DMS 273 (cell line): ENCODE data around the gene ATXN8OS.
"Not testable (repeated sequence)": the region's sequence is repeated elsewhere in the genome, so short reads cannot be mapped to it uniquely, and the experiment has no call there.

Experiments used
- DNase-seq: peaks from one replicate; lab custom pipeline; 2025; ENCODE audit not compliant: unreplicated experiment; lab: John Stamatoyannopoulos, UW

Gene ATXN8OS

DNA sequence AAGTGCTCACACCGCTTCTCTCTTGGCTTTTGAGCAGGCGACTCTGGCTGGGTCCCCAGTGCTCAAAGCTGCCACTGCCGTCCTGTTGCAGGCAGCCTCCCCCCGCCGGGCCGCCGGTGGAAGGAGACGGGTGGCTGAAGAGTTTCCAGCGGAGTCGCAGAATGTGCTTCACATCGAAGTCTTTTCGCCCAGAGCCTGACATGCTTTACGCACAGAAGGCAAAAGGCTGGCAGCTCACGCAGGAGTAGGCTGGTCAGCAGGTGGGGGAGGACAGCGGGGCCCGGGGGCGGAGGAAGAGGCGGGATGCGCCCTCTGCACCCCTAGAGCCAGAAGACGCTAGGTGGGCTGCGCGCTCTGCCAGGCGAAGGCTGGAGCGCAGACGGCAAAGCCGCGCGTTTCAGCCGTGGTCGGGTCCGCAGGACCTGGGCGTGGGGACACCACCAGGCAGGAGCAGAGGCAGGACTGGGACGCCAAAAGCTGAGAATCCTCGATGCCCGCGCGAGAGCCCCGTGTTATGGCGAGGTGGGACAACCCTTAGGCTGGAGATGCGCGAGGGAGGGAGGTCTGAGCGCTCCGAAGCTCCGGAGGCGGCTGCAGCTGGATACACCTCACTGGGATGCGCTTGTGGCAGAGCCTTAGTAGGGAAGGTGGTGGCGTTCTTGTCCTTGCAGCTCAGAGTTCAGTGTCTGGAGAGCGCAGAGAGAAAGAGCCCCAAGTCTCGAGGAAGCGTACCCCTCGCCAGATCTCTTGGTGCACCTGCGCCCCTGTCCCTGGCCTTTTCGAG, at the start of gene ATXN8OS:
ATXN8OS (plus strand) TSS at position 329 of the 784 bp plus-strand sequence.
- no peak for DNase-seq

GRCh38 chr13:70080012-70080411, 27.6 kb upstream of the ATXN8OS start:
- DNase-seq = peak; percentile 43

GRCh38 chr13:70087247-70087646, 20.4 kb upstream of the ATXN8OS start:
- DNase-seq = no peak

- no peak for DNase-seq
Observed at GRCh38 chr13:70088926-70089325, 18.7 kb upstream of the ATXN8OS start.

- DNase-seq = no peak
Observed at GRCh38 chr13:70090036-70090723, 17.4 kb upstream of the ATXN8OS start.

- peak; percentile 28 for DNase-seq
Observed at GRCh38 chr13:70098669-70099068, 9.0 kb upstream of the ATXN8OS start.

DNA sequence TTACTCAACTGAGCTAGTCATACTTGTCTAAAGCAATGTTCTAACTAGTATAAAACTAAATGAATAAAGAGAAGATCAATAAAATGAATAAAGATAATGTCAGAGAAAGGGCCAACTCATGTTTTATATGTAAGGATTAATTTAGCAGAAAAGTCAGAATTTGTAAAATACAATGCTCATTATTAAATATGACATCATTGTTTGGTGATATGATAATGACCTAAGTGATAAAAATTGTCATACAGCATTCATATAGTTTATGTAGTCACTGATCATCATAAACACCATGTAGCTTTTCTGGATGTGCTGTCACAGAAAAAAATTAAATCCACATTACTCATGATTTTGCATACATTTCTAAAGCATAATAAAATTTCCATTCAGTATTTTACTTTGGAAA, 3.1 kb upstream of the ATXN8OS start:
- DNase-seq = no peak

GRCh38 chr13:70107125-70107497, 515 bp upstream of the ATXN8OS start:
- DNase-seq = no peak

- no peak for DNase-seq
Observed at GRCh38 chr13:70108356-70109105, 905 bp downstream of the ATXN8OS start, which contains the start of gene KLHL1. Gene KLHL1 (minus strand): TSS chr13:70108452. CDS start chr13:70107699, 753 bp downstream.

GRCh38 chr13:70117338-70117905, 9.8 kb downstream of the ATXN8OS start:
- no peak for DNase-seq

DNA sequence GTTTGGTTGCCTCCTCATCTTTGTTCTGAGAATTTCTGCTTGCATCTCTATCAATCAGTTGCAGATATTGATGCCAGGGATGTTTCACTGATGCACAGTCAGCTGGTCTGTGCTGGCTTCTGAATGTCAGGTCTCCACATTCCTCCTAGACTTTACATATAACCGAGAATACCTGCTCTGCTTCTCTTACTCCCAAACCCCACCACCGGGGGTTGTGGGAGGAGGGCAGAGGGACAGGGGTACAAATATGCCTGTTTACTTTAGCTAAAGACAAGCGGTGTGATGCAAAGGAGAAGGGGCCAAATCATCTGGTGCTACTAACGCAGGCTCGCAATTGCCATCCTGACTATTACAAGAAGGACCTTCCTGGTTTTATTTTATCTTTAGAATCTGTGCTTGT, 18.1 kb downstream of the ATXN8OS start:
- no peak for DNase-seq

GRCh38 chr13:70128098-70128497, 20.5 kb downstream of the ATXN8OS start:
- no peak for DNase-seq

GRCh38 chr13:70142658-70143057, 35.0 kb downstream of the ATXN8OS start:
- not testable (repeated sequence) for DNase-seq

GRCh38 chr13:70162141-70162540, 54.5 kb downstream of the ATXN8OS start:
- no peak for DNase-seq

GRCh38 chr13:70170689-70171088, 63.1 kb downstream of the ATXN8OS start:
- DNase-seq = no peak

DNA sequence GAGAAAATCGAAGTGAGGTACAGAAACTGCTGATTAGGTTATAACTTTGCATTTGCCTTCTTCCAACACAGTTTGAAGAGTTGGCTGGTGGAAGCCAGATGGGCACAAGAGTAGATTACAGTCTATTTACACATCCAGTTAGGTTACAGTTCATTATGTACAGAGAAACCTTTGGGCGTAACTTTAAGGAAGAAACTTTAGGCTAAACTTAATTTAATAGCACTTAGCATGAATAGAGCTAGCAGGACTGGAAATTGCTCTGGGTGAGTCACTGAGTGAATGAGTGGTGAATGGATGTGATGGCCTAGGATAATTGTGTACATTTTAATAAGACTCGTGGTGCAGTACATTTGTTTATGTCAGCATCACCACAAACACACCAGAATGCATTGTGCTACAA, 63.5 kb downstream of the ATXN8OS start:
- no peak for DNase-seq

- DNase-seq = no peak
Observed at GRCh38 chr13:70172946-70173597, 65.4 kb downstream of the ATXN8OS start.

DNA sequence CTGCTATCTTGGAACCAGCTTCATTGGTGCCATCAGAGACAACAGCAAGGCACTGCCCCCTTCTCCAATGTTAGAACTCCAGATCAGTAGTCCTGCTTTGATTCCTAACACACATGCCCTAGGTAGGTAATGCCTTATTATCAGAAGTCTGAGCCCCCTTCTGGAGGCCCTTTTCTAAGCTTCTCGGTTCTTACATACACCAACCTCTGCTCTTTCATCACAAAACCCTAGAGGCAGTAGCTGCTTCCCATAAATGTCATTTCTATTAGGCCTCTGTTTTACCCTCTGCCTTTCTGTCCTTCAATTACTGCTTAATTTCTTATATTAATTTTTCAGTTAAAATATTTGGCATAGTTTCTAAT, 66.0 kb downstream of the ATXN8OS start:
- no peak for DNase-seq

GRCh38 chr13:70178346-70178745, 70.7 kb downstream of the ATXN8OS start:
- DNase-seq = no peak
